Neuron (in vitro differentiated cells): ENCODE measurements around the gene ZNF227.
"Not testable (repeated sequence)": the region's sequence is repeated elsewhere in the genome, so short reads cannot be mapped to it uniquely, and the experiment has no call there.

Experiments
- H2AFZ ChIP-seq: one replicate; pipeline ENCODE4 v1.6.1; 2013; ENCODE audit warnings: low read depth, mild to moderate bottlenecking, inconsistent platforms, low read length, moderate library complexity
- H3K27me3 ChIP-seq: one replicate; pipeline ENCODE4 v1.6.1; 2013; ENCODE audit warnings: low read length; ENCODE audit not compliant: insufficient read depth
- H3K36me3 ChIP-seq: one replicate; pipeline ENCODE4 v1.6.1; 2013; ENCODE audit warnings: low read length; ENCODE audit not compliant: insufficient read depth
- H3K4me1 ChIP-seq: one replicate; pipeline ENCODE4 v1.6.1; 2013; ENCODE audit warnings: low read length; ENCODE audit not compliant: insufficient read depth
- H3K4me3 ChIP-seq: 2 replicates; pipeline ENCODE4 v1.5.1; 2013; ENCODE audit warnings: mild to moderate bottlenecking, low read length, moderate library complexity
- H3K9me3 ChIP-seq: one replicate; pipeline ENCODE4 v1.6.1; 2013; ENCODE audit warnings: low read length

Gene ZNF227

GRCh38 chr19:44212250-44212865 is at the start of gene ZNF227:
Gene ZNF227 (plus strand): TSS chr19:44212532. CDS start chr19:44217793, 5,261 bp downstream.
- Histone ChIP-seq H3K9me3 (peaks cover 15% of the 10 kb centered on the region), H3K36me3 (peaks cover 28% of the 10 kb centered on the region), H3K4me1 (peaks cover 16% of the 10 kb centered on the region), H2AFZ (peak within 1 kb of the TSS; percentile 85), H3K27me3 (no peaks in the 10 kb centered on the region), H3K4me3 (peak within 1 kb of the TSS; percentile 95)

DNA sequence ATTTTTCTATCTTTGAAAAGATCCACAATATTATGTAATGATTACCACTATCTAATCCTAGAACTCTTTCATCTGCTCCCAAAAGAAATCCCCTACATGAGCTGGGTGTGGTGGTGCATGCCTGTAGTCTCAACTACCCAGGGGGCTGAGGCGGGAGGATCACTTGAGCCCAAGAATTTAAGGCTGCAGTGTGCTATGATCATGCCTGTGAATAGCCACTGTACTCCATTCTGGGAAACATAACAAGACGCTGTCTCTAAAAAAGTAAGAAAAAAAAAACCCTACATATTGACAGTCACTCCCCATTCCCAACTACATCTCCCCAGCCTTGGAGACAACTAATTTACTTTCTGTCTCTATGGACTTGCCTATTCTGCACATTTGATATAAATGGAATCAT is 48.5 kb upstream of the ZNF227 start:
- H2AFZ ChIP-seq, result no peak overlapping the region
- H3K4me1 ChIP-seq, result peaks cover 12% of the 10 kb centered on the region
- peaks cover 23% of the 10 kb centered on the region for H3K36me3 ChIP-seq
- no peaks in the 10 kb centered on the region for H3K27me3 ChIP-seq
- no peak overlapping the region for H3K4me3 ChIP-seq
- peaks cover 12% of the 10 kb centered on the region for H3K9me3 ChIP-seq

DNA sequence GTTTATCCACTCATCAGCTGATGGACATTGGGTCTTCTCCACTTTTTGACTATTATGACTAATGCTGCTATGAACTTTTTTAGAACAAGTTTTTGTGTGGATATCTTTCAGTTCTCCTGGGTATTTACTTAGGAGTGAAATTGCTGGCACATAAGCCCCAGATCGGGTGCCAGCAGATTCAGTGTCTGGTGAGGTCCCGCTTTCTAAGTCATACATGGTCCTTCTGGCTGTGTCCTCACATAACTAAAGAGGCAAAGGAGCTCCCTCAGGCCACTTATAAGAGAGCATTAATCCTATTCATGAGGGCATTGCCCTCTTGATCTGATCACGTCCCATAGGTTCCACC is 48.0 kb upstream of the ZNF227 start:
- Histone ChIP-seq H3K27me3 (no peaks in the 10 kb centered on the region), H3K4me1 (peaks cover 12% of the 10 kb centered on the region), H3K36me3 (peaks cover 26% of the 10 kb centered on the region), H2AFZ (peak overlapping the region; percentile 17), H3K9me3 (peaks cover 16% of the 10 kb centered on the region), H3K4me3 (peak overlapping the region; percentile 80)

GRCh38 chr19:44164673-44165512 is 47.4 kb upstream of the ZNF227 start, which contains the start of gene ZNF226:
Gene ZNF226 (plus strand): TSS chr19:44165100. CDS start chr19:44170081, 4,981 bp downstream.
- H3K27me3 ChIP-seq, result no peaks in the 10 kb centered on the region
- H3K36me3 ChIP-seq, result peaks cover 32% of the 10 kb centered on the region
- peaks cover 20% of the 10 kb centered on the region for H3K9me3 ChIP-seq
- peak within 1 kb of the TSS; percentile 17 for H2AFZ ChIP-seq
- peak within 1 kb of the TSS; percentile 80 for H3K4me3 ChIP-seq
- peaks cover 12% of the 10 kb centered on the region for H3K4me1 ChIP-seq

GRCh38 chr19:44170660-44171059 is 41.7 kb upstream of the ZNF227 start:
- H3K36me3 ChIP-seq, result peaks cover 85% of the 10 kb centered on the region
- H3K27me3 ChIP-seq, H2AFZ ChIP-seq, H3K4me3 ChIP-seq: not testable (repeated sequence)
- peaks cover 12% of the 10 kb centered on the region for H3K4me1 ChIP-seq
- H3K9me3 ChIP-seq, result peaks cover 44% of the 10 kb centered on the region

- Histone ChIP-seq H3K9me3 (peaks cover 36% of the 10 kb centered on the region), H3K4me1 (no peaks in the 10 kb centered on the region), H3K4me3 (no peak overlapping the region), H3K27me3 (no peaks in the 10 kb centered on the region), H2AFZ (no peak overlapping the region), H3K36me3 (peaks cover 58% of the 10 kb centered on the region)
Measured at GRCh38 chr19:44176590-44176989, 35.7 kb upstream of the ZNF227 start.

DNA sequence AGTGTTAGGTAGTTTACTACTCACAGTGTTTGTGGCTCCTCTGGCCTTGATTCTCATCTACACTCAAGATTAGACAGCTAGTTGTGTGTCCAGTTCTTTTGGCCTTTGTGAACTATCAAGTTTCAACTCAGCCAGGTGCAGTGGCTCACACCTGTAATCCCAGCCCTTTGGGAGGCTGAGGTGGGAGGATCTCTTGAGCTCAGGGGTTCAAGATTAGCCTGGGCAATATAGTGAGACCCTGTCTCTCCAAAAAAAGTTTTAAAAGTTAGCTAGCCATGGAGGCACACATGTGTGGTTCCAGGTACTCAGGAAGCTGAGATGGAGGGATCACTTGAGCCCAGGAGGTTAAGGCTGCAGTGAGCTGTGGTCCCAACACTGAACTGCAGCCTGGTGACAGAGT is 31.4 kb upstream of the ZNF227 start:
- no peaks in the 10 kb centered on the region for H3K4me1 ChIP-seq
- H3K27me3 ChIP-seq, result no peaks in the 10 kb centered on the region
- H3K4me3 ChIP-seq, result no peak overlapping the region

DNA sequence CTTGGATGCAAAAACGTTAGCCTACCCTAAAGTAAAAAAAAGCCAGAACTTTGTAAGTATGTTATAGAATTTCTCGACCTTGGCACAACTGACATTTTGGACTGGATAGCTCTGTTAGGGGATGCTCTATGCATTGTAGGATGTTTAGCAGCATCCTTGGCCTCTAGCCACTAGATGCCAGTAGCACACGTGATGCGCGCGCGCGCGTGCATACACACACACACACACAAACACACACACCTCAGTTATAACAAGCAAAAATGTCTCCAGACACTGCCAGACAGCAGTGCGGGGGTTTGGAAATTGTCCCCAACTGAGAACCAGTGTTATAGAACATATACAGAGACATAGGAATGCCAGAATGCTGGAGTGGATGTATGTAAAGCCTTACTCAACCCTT is 30.2 kb upstream of the ZNF227 start:
- Histone ChIP-seq H3K9me3 (peaks cover 3% of the 10 kb centered on the region), H3K36me3 (peaks cover 2% of the 10 kb centered on the region), H2AFZ (no peak overlapping the region), H3K4me3 (no peak overlapping the region), H3K27me3 (no peaks in the 10 kb centered on the region), H3K4me1 (no peaks in the 10 kb centered on the region)

More for the DNA sequence above, 31.4 kb upstream of the ZNF227 start:
- H2AFZ ChIP-seq, result no peak overlapping the region
- peaks cover 10% of the 10 kb centered on the region for H3K9me3 ChIP-seq
- peaks cover 14% of the 10 kb centered on the region for H3K36me3 ChIP-seq

DNA sequence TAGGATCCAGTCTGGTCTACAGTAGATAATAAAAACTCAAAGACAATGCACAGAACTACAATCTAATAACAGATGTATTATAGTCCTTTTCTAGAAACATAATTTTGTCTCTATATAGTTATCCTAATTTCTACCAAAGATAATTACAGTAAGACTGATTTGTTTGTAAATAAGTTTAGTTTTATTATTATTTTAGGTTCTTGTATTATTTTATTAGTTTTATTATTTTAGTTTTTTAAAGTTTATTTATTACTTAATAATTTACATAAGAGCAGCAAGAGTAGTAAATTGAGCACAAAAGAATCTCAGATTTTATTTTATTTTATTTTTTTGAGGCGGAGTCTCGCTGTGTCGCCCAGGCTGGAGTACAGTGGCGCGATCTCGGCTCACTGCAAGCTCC is 22.3 kb upstream of the ZNF227 start:
- H3K4me3 ChIP-seq, result no peak overlapping the region
- H2AFZ ChIP-seq, result no peak overlapping the region
- no peaks in the 10 kb centered on the region for H3K36me3 ChIP-seq

GRCh38 chr19:44192127-44192526 is 20.2 kb upstream of the ZNF227 start:
- Histone ChIP-seq H3K4me1 (no peaks in the 10 kb centered on the region), H2AFZ (no peak overlapping the region), H3K27me3 (no peaks in the 10 kb centered on the region), H3K36me3 (peaks cover 2% of the 10 kb centered on the region), H3K9me3 (no peaks in the 10 kb centered on the region), H3K4me3 (no peak overlapping the region)

More for the DNA sequence above, 22.3 kb upstream of the ZNF227 start:
- no peaks in the 10 kb centered on the region for H3K4me1 ChIP-seq
- no peaks in the 10 kb centered on the region for H3K27me3 ChIP-seq
- H3K9me3 ChIP-seq, result no peaks in the 10 kb centered on the region

GRCh38 chr19:44196772-44197171 is 15.6 kb upstream of the ZNF227 start:
- Histone ChIP-seq H3K4me1 (no peaks in the 10 kb centered on the region), H2AFZ (no peak overlapping the region), H3K4me3 (no peak overlapping the region), H3K9me3 (no peaks in the 10 kb centered on the region), H3K36me3 (peaks cover 2% of the 10 kb centered on the region), H3K27me3 (no peaks in the 10 kb centered on the region)

DNA sequence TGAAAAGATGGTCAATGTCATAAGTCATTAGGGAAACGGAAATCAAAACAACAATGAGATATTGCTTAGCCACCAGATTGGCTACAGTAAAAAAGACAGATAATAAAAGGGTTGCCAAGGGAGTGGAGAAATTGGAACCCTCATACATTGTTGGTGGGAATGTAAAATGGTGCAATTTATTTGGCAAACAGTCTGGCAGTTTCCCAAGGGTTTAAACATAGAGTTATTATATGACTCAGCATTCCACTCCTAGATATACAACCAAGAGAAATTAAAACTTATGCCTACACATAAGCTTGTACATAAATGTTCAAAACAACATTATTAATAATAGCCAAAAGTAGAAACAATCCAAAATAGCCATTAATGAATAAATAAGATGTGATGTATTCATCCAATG is 9.9 kb upstream of the ZNF227 start:
- H3K27me3 ChIP-seq, result no peaks in the 10 kb centered on the region
- H2AFZ ChIP-seq, result no peak overlapping the region
- H3K4me3 ChIP-seq, result no peak overlapping the region

GRCh38 chr19:44202974-44203373 is 9.4 kb upstream of the ZNF227 start:
- Histone ChIP-seq H3K9me3 (no peaks in the 10 kb centered on the region), H3K4me3 (no peak overlapping the region), H3K27me3 (no peaks in the 10 kb centered on the region), H3K4me1 (peaks cover 4% of the 10 kb centered on the region), H3K36me3 (no peaks in the 10 kb centered on the region), H2AFZ (no peak overlapping the region)

More for the DNA sequence above, 9.9 kb upstream of the ZNF227 start:
- Histone ChIP-seq H3K4me1 (peaks cover 2% of the 10 kb centered on the region), H3K9me3 (no peaks in the 10 kb centered on the region), H3K36me3 (no peaks in the 10 kb centered on the region)
